Left ventricle myocardium inferior (tissue), 1 donor: ENCODE data around the gene ZNF512B. TPM values are rescaled to one million over a fixed set of nuclear protein-coding genes. Genes with fewer than 3 reads are reported as not detected.
"Not testable (repeated sequence)": the region's sequence is repeated elsewhere in the genome, so short reads cannot be mapped to it uniquely, and the experiment has no call there.

ENCODE experiments used
- DNase-seq: peaks from one replicate; pipeline ENCODE4 v3.0.0-alpha.2; 2020
- H3K27ac ChIP-seq: fragments of 200-600 bp; replicated peaks from 2 replicates; pipeline ENCODE4 v1.8.0; 2021
- H3K27me3 ChIP-seq: fragments of 200-600 bp; 2 replicates; pipeline ENCODE4 v1.8.0; 2021; ENCODE audit warnings: low read depth
- H3K36me3 ChIP-seq: fragments of 200-600 bp; 2 replicates; pipeline ENCODE4 v1.8.0; 2021
- H3K4me1 ChIP-seq: fragments of 200-600 bp; 2 replicates; pipeline ENCODE4 v1.8.0; 2021
- H3K4me3 ChIP-seq: fragments of 200-600 bp; 2 replicates; pipeline ENCODE4 v1.8.0; 2021; ENCODE audit warnings: mild to moderate bottlenecking, moderate library complexity
- H3K9me3 ChIP-seq: fragments of 200-600 bp; replicated peaks from 2 replicates; pipeline ENCODE4 v1.8.0; 2021
- CTCF ChIP-seq: fragments of 200-600 bp; IDR thresholded peaks from 2 replicates; pipeline ENCODE4 v1.8.0; 2021; ENCODE audit warnings: antibody characterized with exemption, mild to moderate bottlenecking, borderline replicate concordance
- intact Hi-C: fragments of 100-400 bp; cut with micrococcal nuclease; formaldehyde crosslinking; loops from one replicate; pipeline ENCODE4 v1.11.0; 2022
- total RNA-seq: library from RNA; stranded (reverse); fragmentation: NEBNext Ultra II Directional; extraction: Animal tissue kit (Norgen Biotek cat#: 25700); gene quantifications from one replicate; pipeline ENCODE4 v1.2.1, GENCODE V29; 2021
- donor health status: DM: no; HTN: yes; CAD: no; lungs with severe emphysema.

The ZNF512B gene
- total RNA-seq, 1 donor from 2014 or later = 12.6 TPM

GRCh38 chr20:63962426-63963347 lies 7.0 kb downstream of the ZNF512B start:
- Histone ChIP-seq H3K36me3 (peaks cover 61% of the 10 kb centered on the region), H3K9me3 (no peaks in the 10 kb centered on the region), H3K4me1 (peaks cover 4% of the 10 kb centered on the region), H3K27me3 (no peaks in the 10 kb centered on the region), H3K27ac (no peak overlapping the region), H3K4me3 (no peak overlapping the region)
- intact Hi-C loops = no loop called here
- TF ChIP-seq CTCF = no peak
- peak; percentile 16 for DNase-seq

GRCh38 chr20:63961664-63962425 lies 7.9 kb downstream of the ZNF512B start:
- no peak for TF ChIP-seq CTCF
- Histone ChIP-seq H3K9me3 (no peaks in the 10 kb centered on the region), H3K27ac (no peak overlapping the region), H3K4me3 (no peak overlapping the region), H3K36me3 (peaks cover 56% of the 10 kb centered on the region), H3K27me3 (no peaks in the 10 kb centered on the region), H3K4me1 (peaks cover 12% of the 10 kb centered on the region)
- intact Hi-C loops = no loop called here
- DNase-seq = peak; percentile 13

GRCh38 chr20:63960654-63961621 lies 8.8 kb downstream of the ZNF512B start:
- H3K27ac ChIP-seq, H3K27me3 ChIP-seq, H3K4me3 ChIP-seq, H3K9me3 ChIP-seq, intact Hi-C loops, DNase-seq: not testable (repeated sequence)
- H3K36me3 ChIP-seq = peaks cover 47% of the 10 kb centered on the region
- H3K4me1 ChIP-seq = peaks cover 18% of the 10 kb centered on the region

- Histone ChIP-seq H3K27ac (no peak overlapping the region), H3K9me3 (no peaks in the 10 kb centered on the region), H3K4me1 (peaks cover 30% of the 10 kb centered on the region), H3K4me3 (no peak overlapping the region), H3K36me3 (peaks cover 47% of the 10 kb centered on the region), H3K27me3 (no peaks in the 10 kb centered on the region)
- no peak for TF ChIP-seq CTCF
- DNase-seq = no peak
- intact Hi-C loops = no loop called here
Observed at GRCh38 chr20:63959699-63960075, 10.0 kb downstream of the ZNF512B start.

GRCh38 chr20:63958964-63959698 lies 10.6 kb downstream of the ZNF512B start:
- Histone ChIP-seq H3K4me1 (peaks cover 36% of the 10 kb centered on the region), H3K27ac (no peak overlapping the region), H3K27me3 (no peaks in the 10 kb centered on the region), H3K4me3 (no peak overlapping the region), H3K36me3 (peaks cover 42% of the 10 kb centered on the region), H3K9me3 (no peaks in the 10 kb centered on the region)
- intact Hi-C loops = no loop called here
- no peak for TF ChIP-seq CTCF
- no peak for DNase-seq
